ENCODE measurements around the gene SLC4A2. TPM values are rescaled to one million over a fixed set of nuclear protein-coding genes. Genes with fewer than 3 reads are reported as not detected.

SLC4A2 gene, protein sequence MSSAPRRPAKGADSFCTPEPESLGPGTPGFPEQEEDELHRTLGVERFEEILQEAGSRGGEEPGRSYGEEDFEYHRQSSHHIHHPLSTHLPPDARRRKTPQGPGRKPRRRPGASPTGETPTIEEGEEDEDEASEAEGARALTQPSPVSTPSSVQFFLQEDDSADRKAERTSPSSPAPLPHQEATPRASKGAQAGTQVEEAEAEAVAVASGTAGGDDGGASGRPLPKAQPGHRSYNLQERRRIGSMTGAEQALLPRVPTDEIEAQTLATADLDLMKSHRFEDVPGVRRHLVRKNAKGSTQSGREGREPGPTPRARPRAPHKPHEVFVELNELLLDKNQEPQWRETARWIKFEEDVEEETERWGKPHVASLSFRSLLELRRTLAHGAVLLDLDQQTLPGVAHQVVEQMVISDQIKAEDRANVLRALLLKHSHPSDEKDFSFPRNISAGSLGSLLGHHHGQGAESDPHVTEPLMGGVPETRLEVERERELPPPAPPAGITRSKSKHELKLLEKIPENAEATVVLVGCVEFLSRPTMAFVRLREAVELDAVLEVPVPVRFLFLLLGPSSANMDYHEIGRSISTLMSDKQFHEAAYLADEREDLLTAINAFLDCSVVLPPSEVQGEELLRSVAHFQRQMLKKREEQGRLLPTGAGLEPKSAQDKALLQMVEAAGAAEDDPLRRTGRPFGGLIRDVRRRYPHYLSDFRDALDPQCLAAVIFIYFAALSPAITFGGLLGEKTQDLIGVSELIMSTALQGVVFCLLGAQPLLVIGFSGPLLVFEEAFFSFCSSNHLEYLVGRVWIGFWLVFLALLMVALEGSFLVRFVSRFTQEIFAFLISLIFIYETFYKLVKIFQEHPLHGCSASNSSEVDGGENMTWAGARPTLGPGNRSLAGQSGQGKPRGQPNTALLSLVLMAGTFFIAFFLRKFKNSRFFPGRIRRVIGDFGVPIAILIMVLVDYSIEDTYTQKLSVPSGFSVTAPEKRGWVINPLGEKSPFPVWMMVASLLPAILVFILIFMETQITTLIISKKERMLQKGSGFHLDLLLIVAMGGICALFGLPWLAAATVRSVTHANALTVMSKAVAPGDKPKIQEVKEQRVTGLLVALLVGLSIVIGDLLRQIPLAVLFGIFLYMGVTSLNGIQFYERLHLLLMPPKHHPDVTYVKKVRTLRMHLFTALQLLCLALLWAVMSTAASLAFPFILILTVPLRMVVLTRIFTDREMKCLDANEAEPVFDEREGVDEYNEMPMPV
- total RNA-seq: 66.5 and 96.1 TPM in 2 replicates

DNA sequence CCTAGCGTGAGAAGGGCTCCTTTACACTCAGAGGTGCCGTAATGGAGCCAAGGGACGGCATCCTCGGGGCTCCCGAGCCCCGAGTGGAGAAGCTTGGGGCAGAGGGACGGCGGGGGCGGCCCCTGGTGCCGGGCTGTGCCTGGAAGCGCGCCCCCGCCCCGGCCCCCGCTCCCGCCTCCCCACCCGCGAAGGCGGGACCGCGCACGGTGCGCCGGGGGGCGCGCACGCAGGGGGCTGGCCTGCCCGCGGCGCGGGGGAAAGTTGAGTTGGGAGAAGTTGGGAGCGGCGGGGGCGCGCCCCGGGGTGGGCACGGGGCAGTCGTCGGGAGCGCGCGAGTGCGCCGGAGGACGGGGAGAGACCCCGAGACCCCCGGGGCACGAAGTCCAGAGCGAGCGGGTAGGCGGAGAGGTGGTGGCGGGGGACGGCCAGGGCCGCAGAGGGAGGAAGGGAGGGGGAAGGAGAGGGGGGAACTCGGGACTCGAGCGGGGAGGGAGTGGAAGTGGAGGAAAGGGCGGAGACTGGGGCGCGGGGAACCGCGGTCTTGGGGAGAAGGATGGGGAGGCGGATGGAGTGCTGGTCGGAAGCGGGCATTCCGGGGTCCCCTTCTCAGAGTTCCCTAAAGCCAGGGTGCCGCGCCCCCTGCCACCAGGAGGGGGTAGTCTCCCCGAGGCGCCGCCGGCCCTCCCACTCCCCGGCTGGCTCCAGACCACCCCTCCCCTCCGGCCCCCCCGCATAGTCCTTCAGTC lies at the start of gene SLC4A2:
TSS of gene SLC4A2 (plus strand) at position 223 of the 746 bp plus-strand sequence. CDS start 2,399 bp downstream, outside the sequence.

DNA sequence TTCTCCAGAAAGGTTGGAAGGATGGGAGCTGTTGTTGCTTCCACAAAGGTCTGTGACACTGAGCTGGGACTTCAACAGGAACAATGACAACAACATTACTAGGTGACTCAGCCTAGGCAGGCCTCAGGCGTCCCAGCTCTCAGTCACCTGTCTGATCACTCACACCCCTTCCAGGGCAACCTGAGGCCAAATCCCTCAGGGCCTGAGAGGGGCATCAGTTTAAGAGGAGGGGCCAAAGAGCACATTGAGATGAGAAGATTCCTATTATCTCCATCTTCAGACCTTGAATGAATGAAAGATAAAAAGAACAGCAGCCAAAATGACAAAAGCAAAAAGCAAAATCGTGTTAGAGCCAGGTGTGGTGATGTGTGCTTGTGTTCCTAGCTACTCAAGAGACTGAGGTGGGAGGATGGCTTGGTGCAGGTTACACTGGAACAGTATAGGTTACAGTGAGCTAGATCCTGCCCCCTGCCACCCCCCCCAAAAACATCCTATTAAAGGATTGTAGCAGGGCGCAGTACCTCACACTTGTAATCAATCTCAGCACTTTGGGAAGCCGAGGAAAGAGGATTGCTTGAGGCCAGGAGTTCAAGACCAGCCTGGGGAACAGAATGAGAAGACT lies 34.8 kb upstream of the SLC4A2 start, which contains the start of gene ATG9B:
TSS of gene ATG9B (minus strand) at position 60 of the 622 bp plus-strand sequence. CDS start 71 bp downstream, outside the sequence.

DNA sequence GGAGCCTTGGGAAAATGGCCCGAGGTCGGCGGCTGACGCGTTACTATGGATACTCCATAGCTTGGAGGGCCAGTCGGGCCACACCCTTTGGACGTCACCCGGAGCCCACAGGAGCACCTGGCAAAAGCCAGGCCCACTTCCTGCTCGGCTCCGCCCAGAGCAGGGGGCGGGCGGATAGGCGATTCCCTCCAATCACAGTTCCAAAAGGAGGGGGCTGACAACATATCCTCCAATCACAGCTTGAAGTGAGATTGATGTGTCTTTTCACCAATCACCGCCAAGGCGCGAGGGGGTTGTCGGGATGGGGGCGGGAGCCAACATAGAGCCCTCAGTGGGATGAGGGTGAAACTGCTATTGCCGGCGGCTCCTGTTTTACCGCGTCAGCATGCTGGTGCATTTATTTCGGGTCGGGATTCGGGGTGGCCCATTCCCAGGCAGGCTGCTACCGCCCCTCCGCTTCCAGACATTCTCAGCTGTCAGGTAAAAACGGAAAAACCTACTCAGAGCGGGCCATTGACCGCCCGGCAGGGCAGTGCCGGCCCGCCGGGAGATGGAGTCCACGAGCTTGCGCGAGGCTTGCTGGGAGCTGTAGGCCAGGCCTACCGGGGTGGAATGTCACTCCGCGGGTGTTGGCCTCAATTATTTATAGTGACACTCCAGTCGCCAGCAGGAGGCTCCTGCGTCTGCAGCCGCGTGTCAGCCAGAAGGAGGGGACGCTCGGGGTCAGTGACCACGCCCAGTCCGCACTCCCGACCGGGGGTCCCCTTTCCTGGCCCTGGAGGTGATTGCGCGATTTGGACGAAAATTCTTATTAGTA lies 31.1 kb upstream of the SLC4A2 start, which contains the start of gene ABCB8:
TSS of gene ABCB8 (plus strand) at position 320 of the 817 bp plus-strand sequence. CDS start at position 386, 66 bp downstream.

DNA sequence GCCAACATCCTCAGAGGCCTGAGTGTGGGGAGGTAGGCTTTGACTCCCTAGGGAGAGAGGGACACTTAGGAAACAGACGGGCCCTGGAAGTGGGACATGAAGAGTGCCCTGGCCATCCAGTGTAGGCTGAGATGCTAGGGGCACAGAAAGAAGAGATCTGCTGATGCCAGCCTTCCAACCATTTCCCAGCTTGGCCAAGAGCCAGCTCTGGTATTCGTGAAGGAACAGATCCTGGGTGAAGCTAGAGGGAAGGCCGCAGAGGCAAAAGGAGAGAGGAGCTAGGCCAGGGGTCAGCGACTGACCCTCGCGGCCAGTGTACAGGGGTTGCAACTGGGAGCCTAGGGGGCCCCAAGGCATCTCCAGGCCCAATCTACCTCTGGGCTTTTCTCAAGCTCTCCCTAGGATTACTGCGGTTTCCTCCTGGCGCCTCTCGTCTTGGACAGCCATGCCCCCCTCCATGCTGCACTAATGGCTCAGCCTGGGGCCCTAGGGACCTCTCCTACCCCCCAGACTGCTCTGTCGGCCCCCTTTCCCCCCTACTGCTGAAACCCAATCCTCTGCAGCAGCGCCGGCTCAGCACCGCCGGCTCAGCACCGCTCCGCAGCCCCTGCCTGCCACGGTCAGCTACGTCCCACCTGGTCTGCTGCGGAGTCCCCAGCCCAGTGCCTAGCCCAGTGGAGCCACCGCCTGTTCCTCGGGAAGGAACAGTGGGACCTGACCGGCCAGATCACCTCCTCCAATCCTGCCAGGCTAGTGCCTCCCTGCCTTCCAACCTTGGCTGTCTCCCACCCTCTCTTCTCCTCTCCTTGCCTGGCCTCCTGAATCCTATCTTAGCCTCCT lies 11.2 kb upstream of the SLC4A2 start, which contains the start of gene ASIC3:
TSS of gene ASIC3 (plus strand) at position 556 of the 840 bp plus-strand sequence. CDS start 355 bp downstream, outside the sequence.

DNA sequence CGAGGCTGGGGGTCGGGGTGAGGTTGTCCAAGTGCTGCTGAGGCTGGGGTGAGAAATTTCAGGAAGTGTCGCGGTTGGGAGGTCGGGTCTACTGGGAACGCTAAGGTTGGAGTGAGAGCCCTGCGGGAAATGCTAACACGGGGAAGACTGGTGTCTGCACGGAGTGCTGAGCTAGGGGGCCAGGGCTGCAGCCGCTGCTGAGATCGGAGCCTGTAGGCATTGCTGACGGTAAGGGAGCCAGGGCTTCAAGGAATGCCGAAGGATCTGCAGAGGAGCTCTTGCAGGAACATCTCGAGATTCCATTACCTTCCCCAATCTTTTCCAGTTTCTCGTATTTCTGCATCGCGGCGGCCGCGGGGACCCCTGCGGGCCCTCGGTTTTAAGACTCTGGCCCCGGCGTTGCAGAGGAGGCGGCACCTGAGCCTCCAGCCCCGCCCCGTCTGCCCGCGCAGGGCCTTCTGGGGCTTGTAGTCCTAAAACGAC lies 1.8 kb upstream of the SLC4A2 start, which contains the start of gene CDK5:
TSS of gene CDK5 (minus strand) at position 392 of the 483 bp plus-strand sequence. CDS start at position 343, 49 bp downstream.

DNA sequence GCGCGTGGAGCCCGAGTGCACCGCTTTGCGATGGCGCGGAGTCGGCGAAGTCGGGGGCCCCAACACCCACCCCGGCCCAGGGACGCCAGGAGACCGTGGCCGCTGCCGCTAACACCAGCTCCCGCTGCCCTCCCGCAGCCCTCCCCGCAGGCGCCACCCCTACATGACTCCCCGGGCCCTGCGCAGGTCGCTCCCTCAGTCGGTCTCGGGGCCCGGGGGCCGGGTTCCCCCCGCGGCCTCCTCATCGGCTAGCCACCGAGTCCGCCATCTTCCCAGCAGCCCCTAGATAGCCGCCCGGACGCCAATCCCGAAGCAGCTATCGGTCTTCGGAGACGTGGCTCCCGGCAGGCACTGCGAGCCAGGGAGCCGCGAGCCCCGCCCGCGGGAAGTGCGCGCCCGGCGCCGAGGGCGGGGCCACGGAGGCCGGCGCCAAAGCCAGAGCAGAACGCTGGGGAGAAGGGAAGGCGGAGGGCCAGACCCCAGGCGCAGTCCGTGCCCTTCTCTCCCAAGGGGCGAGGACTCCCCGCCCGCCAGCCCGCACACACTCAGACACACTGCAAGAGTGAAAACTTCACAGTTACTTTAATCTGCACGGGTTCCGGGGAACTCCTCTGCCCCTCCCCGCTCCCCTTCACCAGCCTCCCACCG lies 21.3 kb downstream of the SLC4A2 start, which contains the start of gene FASTK:
TSS of gene FASTK (minus strand) at position 288 of the 648 bp plus-strand sequence. CDS start at position 245, 43 bp downstream.

DNA sequence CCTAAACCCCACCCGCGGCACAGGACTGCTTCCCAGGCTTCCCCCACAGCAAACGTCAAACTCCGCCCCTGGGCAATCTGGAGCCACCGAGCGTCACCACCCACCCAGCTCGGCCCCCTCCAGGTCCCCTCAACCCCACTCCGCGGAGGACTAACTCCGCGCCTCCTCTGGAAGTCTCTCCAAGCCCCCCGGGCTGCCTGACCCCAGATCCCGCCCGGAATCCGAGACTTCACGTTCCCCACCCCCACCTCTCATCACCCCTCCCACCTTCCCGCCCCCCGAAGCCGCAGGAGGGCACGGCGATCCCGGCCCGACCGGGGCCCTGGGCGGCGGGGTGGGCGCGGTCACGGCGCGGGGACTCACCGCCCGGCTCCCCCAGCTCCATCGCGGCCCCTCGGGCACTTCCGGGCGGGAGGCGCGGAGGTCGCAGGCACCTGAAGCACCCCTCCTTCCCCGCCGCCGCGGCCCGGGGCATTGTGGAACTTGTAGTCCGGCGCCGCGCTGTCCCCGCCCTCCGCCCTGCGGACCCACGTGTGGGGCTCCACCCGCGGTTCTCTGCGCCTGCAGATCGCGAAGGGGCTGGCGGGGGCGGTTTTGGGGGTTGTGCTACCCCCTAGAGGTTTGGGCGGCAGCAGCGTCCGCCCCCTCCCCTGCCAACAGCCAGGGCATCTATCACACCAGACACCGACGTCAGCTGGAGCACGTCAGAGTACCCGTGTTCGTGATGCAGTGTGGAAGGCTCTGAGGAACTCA lies 23.9 kb downstream of the SLC4A2 start, which contains the start of gene TMUB1:
TSS of gene TMUB1 (minus strand) at position 423 of the 753 bp plus-strand sequence. CDS start 930 bp downstream, outside the sequence.

DNA sequence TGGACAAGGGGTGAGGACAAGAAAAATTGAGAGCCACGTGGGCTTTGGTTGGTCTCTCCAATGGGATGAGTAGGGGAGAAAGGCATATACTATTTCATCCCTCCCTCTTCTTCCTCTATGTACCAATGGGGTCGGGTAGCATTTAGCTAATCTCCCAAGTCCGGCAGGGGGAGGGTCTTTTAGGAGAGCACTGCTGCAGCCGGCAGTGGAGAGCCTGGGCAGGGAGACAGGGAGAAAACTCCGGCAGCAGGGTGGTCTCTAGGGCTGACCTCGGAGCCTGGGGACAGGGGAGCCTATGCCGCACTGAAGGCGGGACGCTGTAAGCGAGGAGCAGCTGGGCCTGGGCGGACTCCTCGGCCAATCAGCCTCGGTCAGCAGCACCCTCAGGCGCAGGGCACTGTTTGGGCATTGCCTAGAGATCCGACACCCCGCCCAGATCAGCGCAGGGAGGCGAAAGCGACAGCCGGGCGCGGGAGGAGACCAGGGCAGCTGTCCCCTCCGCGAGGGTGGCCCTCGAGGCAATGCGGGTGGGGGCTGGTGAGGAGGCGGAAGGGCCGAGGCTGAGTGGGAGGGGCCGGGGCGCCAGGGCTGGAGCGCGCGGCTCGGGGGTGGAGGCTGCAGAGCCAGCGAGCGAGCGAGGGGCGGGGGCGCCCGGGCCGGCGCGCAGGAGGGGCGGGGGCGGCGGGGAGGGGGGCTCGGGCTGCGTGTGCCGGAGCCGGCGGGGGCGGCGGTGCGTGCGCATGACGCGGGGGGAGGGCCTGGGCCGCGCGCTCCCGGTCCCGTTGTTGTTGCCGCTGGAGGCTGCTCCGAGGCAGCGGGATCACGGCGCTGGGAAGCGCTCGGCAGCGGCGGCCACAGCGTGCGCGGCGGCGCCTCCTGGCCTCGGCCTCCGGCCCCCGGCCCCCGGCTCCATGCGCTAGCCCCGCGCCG lies 26.6 kb downstream of the SLC4A2 start, which contains the start of gene AGAP3:
TSS of gene AGAP3 (plus strand) at position 785 of the 930 bp plus-strand sequence. CDS start 267 bp downstream, outside the sequence.

Other genes with a start within 250 kb of the SLC4A2 start
- not detected in 2 replicates for gene AOC1, start 207.1 kb upstream of the SLC4A2 start, total RNA-seq
- gene KCNH2, start 81.3 kb upstream of the SLC4A2 start, total RNA-seq: 0.33 TPM in 1 of 2 replicates, not detected in the other
- gene NOS3, start 68.6 kb upstream of the SLC4A2 start, total RNA-seq: 0.99 and 2.0 TPM in 2 replicates
- gene ATG9B, start 35.1 kb upstream of the SLC4A2 start, total RNA-seq: under 0.01 and 0.15 TPM in 2 replicates
- gene ABCB8, start 31.1 kb upstream of the SLC4A2 start, total RNA-seq: 37.2 and 43.6 TPM in 2 replicates
- 0.17 TPM in 1 of 2 replicates, not detected in the other for gene ASIC3, start 11.1 kb upstream of the SLC4A2 start, total RNA-seq
- 19.1 and 19.2 TPM in 2 replicates for gene CDK5, start 1.7 kb upstream of the SLC4A2 start, total RNA-seq
- gene FASTK, start 21.2 kb downstream of the SLC4A2 start, total RNA-seq: 72.9 and 108 TPM in 2 replicates
- 25.5 and 32.6 TPM in 2 replicates for gene TMUB1, start 23.9 kb downstream of the SLC4A2 start, total RNA-seq
- 42.0 and 71.3 TPM in 2 replicates for gene AGAP3, start 26.9 kb downstream of the SLC4A2 start, total RNA-seq
- gene GBX1, start 108.1 kb downstream of the SLC4A2 start, total RNA-seq: not detected in 2 replicates
- gene ASB10, start 127.7 kb downstream of the SLC4A2 start, total RNA-seq: not detected in 2 replicates
- gene H2BK1, start 150.9 kb downstream of the SLC4A2 start, total RNA-seq: not detected in 2 replicates
- 64.7 and 65.2 TPM in 2 replicates for gene ABCF2, start 167.6 kb downstream of the SLC4A2 start, total RNA-seq
- 71.4 and 127 TPM in 2 replicates for gene CHPF2, start 172.9 kb downstream of the SLC4A2 start, total RNA-seq
- 27.3 and 47.0 TPM in 2 replicates for gene SMARCD3, start 189.1 kb downstream of the SLC4A2 start, total RNA-seq